Mesendoderm (in vitro differentiated cells): Measurements from ENCODE around the gene C3orf20.

ENCODE experiments used
- DNase-seq: peaks from one replicate; pipeline ENCODE4 v3.0.0; 2013
- H2AK5ac ChIP-seq: 2 replicates; pipeline ENCODE4 v1.6.1; 2013; ENCODE audit warnings: low read length, inconsistent platforms
- H2BK120ac ChIP-seq: 2 replicates; pipeline ENCODE4 v1.6.1; 2013; ENCODE audit warnings: low read depth, mild to moderate bottlenecking, low read length, moderate library complexity, mixed read lengths
- H2BK15ac ChIP-seq: replicated peaks from 2 replicates; pipeline ENCODE4 v1.6.1; 2013; ENCODE audit warnings: low read depth, mild to moderate bottlenecking, moderate library complexity
- H2BK5ac ChIP-seq: 2 replicates; pipeline ENCODE4 v1.6.1; 2013; ENCODE audit warnings: low read length, inconsistent platforms
- H3K18ac ChIP-seq: 2 replicates; pipeline ENCODE4 v1.6.1; 2013; ENCODE audit warnings: mild to moderate bottlenecking, low read length, mixed read lengths
- H3K23ac ChIP-seq: one replicate; pipeline ENCODE4 v1.6.1; 2013; ENCODE audit warnings: low read length
- H3K27ac ChIP-seq: 2 replicates; pipeline ENCODE4 v1.5.1; 2013; ENCODE audit warnings: low read depth, mild to moderate bottlenecking, inconsistent platforms, low read length, moderate library complexity
- H3K27me3 ChIP-seq: 2 replicates; pipeline ENCODE4 v1.6.1; 2013; ENCODE audit warnings: low read length, control low read depth, mild to moderate bottlenecking, inconsistent platforms; ENCODE audit not compliant: insufficient read depth, poor library complexity
- H3K36me3 ChIP-seq: 2 replicates; pipeline ENCODE4 v1.6.1; 2013; ENCODE audit warnings: low read length, inconsistent platforms; ENCODE audit not compliant: control insufficient read depth, insufficient read depth
- H3K4ac ChIP-seq: one replicate; pipeline ENCODE4 v1.6.1; 2013; ENCODE audit warnings: low read depth, mild to moderate bottlenecking, low read length, moderate library complexity
- H3K4me1 ChIP-seq: 2 replicates; pipeline ENCODE4 v1.6.1; 2013; ENCODE audit warnings: low read depth, low read length, inconsistent platforms; ENCODE audit not compliant: control insufficient read depth
- H3K4me2 ChIP-seq: 2 replicates; pipeline ENCODE4 v1.6.1; 2013; ENCODE audit warnings: low read length
- H3K4me3 ChIP-seq: 2 replicates; pipeline ENCODE4 v1.5.1; 2013; ENCODE audit warnings: mild to moderate bottlenecking, low read length
- H3K56ac ChIP-seq: one replicate; pipeline ENCODE4 v1.6.1; 2013; ENCODE audit warnings: low read length
- H3K79me1 ChIP-seq: 2 replicates; pipeline ENCODE4 v1.6.1; 2013; ENCODE audit warnings: low read length, inconsistent platforms
- H3K79me2 ChIP-seq: 2 replicates; pipeline ENCODE4 v1.6.1; 2013; ENCODE audit warnings: mild to moderate bottlenecking, low read length; ENCODE audit not compliant: control insufficient read depth, insufficient read depth
- H3K9ac ChIP-seq: 2 replicates; pipeline ENCODE4 v1.6.1; 2013; ENCODE audit warnings: low read length, inconsistent platforms
- H4K5ac ChIP-seq: one replicate; pipeline ENCODE4 v1.6.1; 2013; ENCODE audit warnings: low read length
- H4K8ac ChIP-seq: one replicate; pipeline ENCODE4 v1.6.1; 2013; ENCODE audit warnings: low read depth, mild to moderate bottlenecking, control low read depth, low read length, moderate library complexity
- WGBS: extraction: QIAGEN DNeasy Blood & Tissue Kit; methylation state at CpG from one replicate; pipeline ENCODE4 v1.1.7; 2013; ENCODE audit warnings: low lambda C conversion rate, missing lambda C conversion rate; ENCODE audit not compliant: insufficient coverage; ENCODE audit errors: extremely low coverage; 5-methylcytosine and 5-hydroxymethylcytosine counted together

The C3orf20 gene

DNA sequence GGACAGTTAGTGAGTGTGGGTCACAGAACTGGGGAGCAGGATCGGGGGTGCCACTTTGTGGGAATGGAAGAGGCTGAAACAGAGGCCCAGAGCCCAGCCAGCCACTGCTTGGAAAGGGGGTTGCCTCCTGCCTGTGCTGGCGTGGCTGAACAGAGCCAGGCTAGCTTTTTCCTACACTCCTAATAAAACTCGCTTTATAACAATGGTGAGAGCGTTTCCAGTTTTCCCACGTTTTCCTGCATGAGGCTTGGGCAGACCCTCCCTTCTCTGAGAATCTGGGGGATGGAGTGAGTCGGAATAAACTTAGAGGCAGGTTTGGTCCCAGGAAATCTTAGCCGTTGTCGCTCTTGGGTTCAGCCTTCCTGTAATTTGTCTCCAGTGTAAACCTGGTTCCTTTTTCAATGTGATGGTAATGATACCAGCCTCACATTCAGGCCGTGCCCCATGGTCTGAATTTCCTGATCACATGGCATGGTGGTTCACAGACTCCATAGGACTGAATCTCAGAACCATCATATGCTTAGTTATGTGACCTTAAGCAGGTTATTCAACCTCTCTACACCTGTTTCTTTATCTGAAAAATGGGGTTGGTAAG, 137.4 kb downstream of the C3orf20 start:
- no peaks in the 10 kb centered on the region for H3K36me3 ChIP-seq
- WGBS: no CpG with 5 or more reads among the region's 9 CpGs

DNA sequence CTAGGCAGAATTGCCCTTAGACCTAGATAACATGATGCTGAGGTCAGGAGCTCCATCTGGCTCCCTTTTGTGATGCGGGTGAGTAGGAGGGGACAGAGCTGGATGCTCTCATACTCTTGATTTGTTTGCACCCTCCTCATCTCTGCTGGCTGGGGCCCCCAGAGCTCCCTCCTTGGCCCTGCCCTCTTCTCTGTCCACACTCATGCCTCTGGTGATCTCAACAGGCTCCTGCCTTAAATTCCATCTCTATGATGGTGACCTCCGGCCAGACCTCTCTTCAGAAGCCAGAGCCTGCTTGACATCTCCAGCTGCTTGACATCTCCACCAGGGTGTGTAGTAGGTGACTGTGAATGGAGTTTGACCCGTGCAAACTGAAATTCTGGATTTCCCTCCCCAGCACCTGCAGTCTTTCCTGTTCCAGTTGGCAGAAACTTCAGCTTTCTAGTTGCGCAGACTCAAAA, 139.5 kb downstream of the C3orf20 start:
- no peak overlapping the region for H3K4me3 ChIP-seq
- H4K8ac ChIP-seq: no peak overlapping the region
- no peak overlapping the region for H2BK120ac ChIP-seq
- H3K27me3 ChIP-seq: no peaks in the 10 kb centered on the region
- no peak overlapping the region for H3K9ac ChIP-seq
- H3K36me3 ChIP-seq: no peaks in the 10 kb centered on the region
- peak; percentile 37 for DNase-seq
- no peak overlapping the region for H2BK15ac ChIP-seq
- H3K4ac ChIP-seq: no peak overlapping the region
- H3K4me2 ChIP-seq: no peak overlapping the region
- no peak overlapping the region for H3K56ac ChIP-seq
- H3K79me1 ChIP-seq: no peaks in the 10 kb centered on the region
- no peak overlapping the region for H3K18ac ChIP-seq
- H3K23ac ChIP-seq: no peak overlapping the region
- no peak overlapping the region for H2BK5ac ChIP-seq
- H3K4me1 ChIP-seq: no peaks in the 10 kb centered on the region
- no peaks in the 10 kb centered on the region for H3K79me2 ChIP-seq
- H2AK5ac ChIP-seq: no peak overlapping the region
- no peak overlapping the region for H3K27ac ChIP-seq
- no peak overlapping the region for H4K5ac ChIP-seq
- no CpG with 5 or more reads among the region's 4 CpGs for WGBS

More for the DNA sequence above, 137.4 kb downstream of the C3orf20 start:
- Histone ChIP-seq H4K8ac (no peak overlapping the region), H2BK120ac (no peak overlapping the region), H3K9ac (no peak overlapping the region), H2BK15ac (no peak overlapping the region), H3K18ac (no peak overlapping the region), H3K4ac (no peak overlapping the region), H3K79me1 (no peaks in the 10 kb centered on the region), H4K5ac (no peak overlapping the region), H3K23ac (no peak overlapping the region), H3K27ac (no peak overlapping the region), H3K79me2 (no peaks in the 10 kb centered on the region), H2BK5ac (no peak overlapping the region), H3K4me2 (no peak overlapping the region), H3K4me3 (no peak overlapping the region), H3K27me3 (no peaks in the 10 kb centered on the region), H3K56ac (no peak overlapping the region), H3K4me1 (no peaks in the 10 kb centered on the region), H2AK5ac (no peak overlapping the region)
- no peak for DNase-seq

DNA sequence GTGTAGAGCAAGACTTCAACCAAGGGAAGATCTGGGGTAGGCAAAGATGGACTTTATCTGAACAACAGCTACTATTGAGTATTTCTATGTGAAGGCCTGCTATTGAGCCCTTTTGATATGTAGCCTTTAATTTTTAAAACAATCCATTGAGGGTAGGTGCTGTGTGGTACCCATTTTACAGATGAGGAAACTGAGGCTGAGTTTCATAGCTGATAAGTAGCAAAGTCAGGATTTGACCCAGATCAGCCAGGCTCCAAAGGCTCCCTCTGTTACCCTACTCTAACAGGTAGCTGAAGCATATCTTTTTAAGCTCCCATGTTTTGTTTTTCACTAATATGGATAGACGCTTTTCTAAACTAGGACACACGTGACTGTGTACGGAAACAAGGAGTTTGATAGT, 141.4 kb downstream of the C3orf20 start:
- H3K36me3 ChIP-seq: no peaks in the 10 kb centered on the region
- H4K8ac ChIP-seq: no peak overlapping the region
- no CpG with 5 or more reads among the region's 3 CpGs for WGBS

DNA sequence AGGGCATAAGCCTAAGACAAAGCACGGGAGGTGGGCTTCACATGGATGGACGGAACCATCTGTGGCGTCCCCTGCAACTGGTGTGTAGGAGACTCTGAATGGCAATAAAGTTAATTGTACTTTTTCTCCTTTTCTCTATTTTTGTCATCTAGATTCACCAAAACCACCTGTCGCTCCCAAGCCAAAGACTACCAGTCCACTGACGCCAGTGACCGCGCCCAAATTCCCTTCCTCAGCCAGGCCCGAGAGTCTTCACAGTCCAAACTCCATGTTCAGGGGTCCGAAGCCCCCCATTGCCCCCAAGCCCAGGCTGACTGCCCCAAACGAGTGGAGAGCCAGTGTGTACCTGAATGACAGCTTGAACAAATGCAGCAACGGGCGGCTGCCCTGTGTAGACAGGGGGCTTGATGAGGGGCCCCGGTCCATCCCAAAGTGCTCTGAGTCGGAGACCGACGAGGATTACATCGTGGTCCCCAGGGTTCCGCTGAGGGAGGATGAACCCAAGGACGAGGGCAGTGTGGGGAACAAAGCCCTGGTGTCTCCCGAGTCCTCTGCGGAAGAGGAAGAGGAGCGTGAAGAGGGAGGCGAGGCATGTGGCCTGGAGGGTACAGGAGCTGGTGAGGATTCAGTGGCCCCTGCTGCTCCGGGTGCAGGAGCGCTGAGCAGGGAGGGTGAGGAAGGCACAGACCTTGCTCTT, 144.0 kb downstream of the C3orf20 start, which contains the start of gene FGD5:
Gene FGD5 (plus strand): TSS at position 159 of the 697 bp plus-strand sequence. CDS start 110 bp downstream, at position 269.
- H3K56ac ChIP-seq: no peak within 1 kb of the TSS
- no peak within 1 kb of the TSS for H3K4me3 ChIP-seq
- peaks cover 6% of the 10 kb centered on the region for H3K4me1 ChIP-seq
- H2BK5ac ChIP-seq: no peak within 1 kb of the TSS
- H4K8ac ChIP-seq: no peak within 1 kb of the TSS
- H2BK15ac ChIP-seq: no peak within 1 kb of the TSS
- no peaks in the 10 kb centered on the region for H3K27me3 ChIP-seq
- H2BK120ac ChIP-seq: no peak within 1 kb of the TSS
- H3K9ac ChIP-seq: no peak within 1 kb of the TSS
- no peak within 1 kb of the TSS for H3K27ac ChIP-seq
- H3K4ac ChIP-seq: no peak within 1 kb of the TSS
- no peaks in the 10 kb centered on the region for H3K36me3 ChIP-seq
- no peak within 1 kb of the TSS for H3K18ac ChIP-seq
- no peak within 1 kb of the TSS for H3K4me2 ChIP-seq
- DNase-seq: no peak
- H4K5ac ChIP-seq: no peak within 1 kb of the TSS
- WGBS: no CpG with 5 or more reads among the region's 25 CpGs
- no peak within 1 kb of the TSS for H3K23ac ChIP-seq
- no peaks in the 10 kb centered on the region for H3K79me1 ChIP-seq
- H3K79me2 ChIP-seq: no peaks in the 10 kb centered on the region
- H2AK5ac ChIP-seq: no peak within 1 kb of the TSS

More for the DNA sequence above, 141.4 kb downstream of the C3orf20 start:
- H2AK5ac ChIP-seq: no peak overlapping the region
- no peak overlapping the region for H3K23ac ChIP-seq
- H3K18ac ChIP-seq: no peak overlapping the region
- H4K5ac ChIP-seq: no peak overlapping the region
- H3K4me2 ChIP-seq: no peak overlapping the region
- no peak overlapping the region for H3K4me3 ChIP-seq
- H3K56ac ChIP-seq: no peak overlapping the region
- no peak overlapping the region for H2BK5ac ChIP-seq
- H3K4ac ChIP-seq: no peak overlapping the region
- H2BK120ac ChIP-seq: no peak overlapping the region
- no peak for DNase-seq
- H3K79me2 ChIP-seq: no peaks in the 10 kb centered on the region
- no peaks in the 10 kb centered on the region for H3K27me3 ChIP-seq
- no peaks in the 10 kb centered on the region for H3K79me1 ChIP-seq
- H2BK15ac ChIP-seq: no peak overlapping the region
- no peak overlapping the region for H3K27ac ChIP-seq
- no peak overlapping the region for H3K9ac ChIP-seq
- H3K4me1 ChIP-seq: no peaks in the 10 kb centered on the region

DNA sequence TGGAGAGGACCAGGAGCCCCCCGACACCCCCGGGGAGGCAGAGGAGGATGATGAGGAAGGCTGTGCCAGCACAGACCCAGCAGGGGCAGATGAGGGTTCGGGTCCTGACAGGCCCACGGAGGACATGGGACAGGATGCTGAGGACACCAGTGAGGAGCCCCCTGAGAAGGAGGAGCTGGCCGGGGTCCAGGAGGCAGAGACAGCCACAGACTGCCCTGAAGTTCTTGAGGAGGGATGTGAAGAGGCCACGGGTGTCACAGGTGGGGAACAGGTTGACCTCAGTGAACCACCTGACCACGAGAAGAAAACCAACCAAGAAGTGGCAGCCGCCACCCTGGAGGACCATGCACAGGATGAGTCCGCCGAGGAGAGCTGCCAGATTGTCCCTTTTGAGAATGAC, 144.7 kb downstream of the C3orf20 start:
- Histone ChIP-seq H3K9ac (no peak overlapping the region), H3K23ac (no peak overlapping the region), H2BK120ac (no peak overlapping the region), H3K27me3 (no peaks in the 10 kb centered on the region), H3K36me3 (no peaks in the 10 kb centered on the region), H4K8ac (no peak overlapping the region), H3K27ac (no peak overlapping the region), H4K5ac (no peak overlapping the region), H3K18ac (no peak overlapping the region), H2AK5ac (no peak overlapping the region), H3K4ac (no peak overlapping the region), H3K56ac (no peak overlapping the region), H2BK5ac (no peak overlapping the region), H3K4me2 (no peak overlapping the region), H3K79me1 (no peaks in the 10 kb centered on the region), H3K79me2 (no peaks in the 10 kb centered on the region), H2BK15ac (no peak overlapping the region), H3K4me1 (peaks cover 6% of the 10 kb centered on the region), H3K4me3 (no peak overlapping the region)
- no peak for DNase-seq
- WGBS: no CpG with 5 or more reads among the region's 10 CpGs
